Hepatocyte (in vitro differentiated cells): ENCODE data around the gene DOC2B.

ENCODE experiments used
- EZH2phosphoT487 ChIP-seq: fragments of 200-600 bp; sonication (generic); IDR thresholded peaks from one replicate; pipeline ENCODE4 v1.6.1; 2018; ENCODE audit warnings: antibody characterized with exemption, mild to moderate bottlenecking, low read depth, moderate library complexity; ENCODE audit not compliant: unreplicated experiment, severe bottlenecking
- TF ChIP-seq, protein P1 (sequence below): fragments of 200-600 bp; sonication (generic); IDR thresholded peaks from 2 replicates; pipeline ENCODE4 v1.5.1; 2016; ENCODE audit warnings: antibody characterized with exemption, mild to moderate bottlenecking; ENCODE audit not compliant: poor library complexity

DNA sequence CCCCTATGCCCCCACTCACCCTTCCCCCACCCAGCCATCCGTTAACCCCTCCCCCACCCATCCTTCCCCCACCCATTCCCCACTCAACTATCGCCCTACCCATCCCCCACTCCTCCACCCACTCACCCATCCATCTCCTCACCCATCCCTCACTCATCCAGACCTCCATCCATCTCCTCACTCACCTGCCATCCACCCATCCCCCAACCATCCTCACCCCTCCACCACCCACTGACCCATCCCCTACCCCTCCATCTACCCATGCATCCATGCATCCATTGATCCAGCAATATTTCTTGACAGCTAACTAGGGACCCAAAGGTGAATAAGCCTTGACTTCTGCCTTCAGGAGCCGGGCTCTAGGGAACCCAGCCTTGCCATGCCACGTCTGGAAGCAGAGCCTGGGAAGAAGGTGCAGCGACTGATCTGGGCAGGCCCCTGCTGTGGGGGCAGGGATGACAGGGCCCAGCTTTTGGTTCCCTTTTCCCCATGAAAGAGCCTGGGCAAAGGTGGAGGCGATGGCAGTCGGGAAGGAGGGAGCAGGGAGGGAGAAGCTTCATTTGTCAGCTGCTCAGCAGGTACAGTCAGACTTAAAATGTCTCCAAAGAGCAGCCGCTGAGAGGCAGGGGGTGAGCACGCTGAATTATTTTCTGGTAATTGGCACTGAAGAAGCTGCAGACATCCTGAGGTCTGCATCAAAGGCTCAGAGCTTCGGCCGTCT, 23.1 kb upstream of the DOC2B start:
- TF ChIP-seq, protein P1, sequence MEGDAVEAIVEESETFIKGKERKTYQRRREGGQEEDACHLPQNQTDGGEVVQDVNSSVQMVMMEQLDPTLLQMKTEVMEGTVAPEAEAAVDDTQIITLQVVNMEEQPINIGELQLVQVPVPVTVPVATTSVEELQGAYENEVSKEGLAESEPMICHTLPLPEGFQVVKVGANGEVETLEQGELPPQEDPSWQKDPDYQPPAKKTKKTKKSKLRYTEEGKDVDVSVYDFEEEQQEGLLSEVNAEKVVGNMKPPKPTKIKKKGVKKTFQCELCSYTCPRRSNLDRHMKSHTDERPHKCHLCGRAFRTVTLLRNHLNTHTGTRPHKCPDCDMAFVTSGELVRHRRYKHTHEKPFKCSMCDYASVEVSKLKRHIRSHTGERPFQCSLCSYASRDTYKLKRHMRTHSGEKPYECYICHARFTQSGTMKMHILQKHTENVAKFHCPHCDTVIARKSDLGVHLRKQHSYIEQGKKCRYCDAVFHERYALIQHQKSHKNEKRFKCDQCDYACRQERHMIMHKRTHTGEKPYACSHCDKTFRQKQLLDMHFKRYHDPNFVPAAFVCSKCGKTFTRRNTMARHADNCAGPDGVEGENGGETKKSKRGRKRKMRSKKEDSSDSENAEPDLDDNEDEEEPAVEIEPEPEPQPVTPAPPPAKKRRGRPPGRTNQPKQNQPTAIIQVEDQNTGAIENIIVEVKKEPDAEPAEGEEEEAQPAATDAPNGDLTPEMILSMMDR: no peak
- TF ChIP-seq EZH2phosphoT487: no peak
